HepG2 (cell line): ENCODE data around the gene CLASP2.

Experiments
- ETV6 ChIP-seq: sonication (generic); formaldehyde crosslinking; conservative IDR thresholded peaks from 2 replicates; pipeline ENCODE4 v1.4.0; 2020; ENCODE audit warnings: missing genetic modification reagents
- POLR2A ChIP-seq, 2 experiments: IDR thresholded peaks; 2 replicates each; pipeline ENCODE4 v1.6.1; 2011; ENCODE audit warnings: low read depth in 2 of 2, low read length in 2 of 2, mild to moderate bottlenecking in 1 of 2, moderate library complexity in 1 of 2; ENCODE audit not compliant: insufficient read depth in 1 of 2
- TAF1 ChIP-seq: sonication (generic); formaldehyde crosslinking; IDR thresholded peaks from 2 replicates; pipeline ENCODE4 v1.4.0; 2020; ENCODE audit warnings: missing genetic modification reagents
- TCF7L2 ChIP-seq: IDR thresholded peaks from 2 replicates; pipeline ENCODE4 v1.6.1; 2011; ENCODE audit warnings: mild to moderate bottlenecking, low read depth, low read length, moderate library complexity
- ZSCAN29 ChIP-seq: sonication (generic); formaldehyde crosslinking; conservative IDR thresholded peaks from 2 replicates; pipeline ENCODE4 v1.4.0; 2020; ENCODE audit warnings: mild to moderate bottlenecking, missing genetic modification reagents
- TF ChIP-seq, protein P1 (sequence below): sonication (generic); formaldehyde crosslinking; IDR thresholded peaks from 2 replicates; pipeline ENCODE4 v1.5.1; 2020; ENCODE audit warnings: mild to moderate bottlenecking, missing genetic modification reagents, borderline replicate concordance
- TF ChIP-seq, protein P2 (sequence below): sonication (generic); formaldehyde crosslinking; IDR thresholded peaks from 2 replicates; pipeline ENCODE4 v1.4.0; 2020; ENCODE audit warnings: missing genetic modification reagents

DNA sequence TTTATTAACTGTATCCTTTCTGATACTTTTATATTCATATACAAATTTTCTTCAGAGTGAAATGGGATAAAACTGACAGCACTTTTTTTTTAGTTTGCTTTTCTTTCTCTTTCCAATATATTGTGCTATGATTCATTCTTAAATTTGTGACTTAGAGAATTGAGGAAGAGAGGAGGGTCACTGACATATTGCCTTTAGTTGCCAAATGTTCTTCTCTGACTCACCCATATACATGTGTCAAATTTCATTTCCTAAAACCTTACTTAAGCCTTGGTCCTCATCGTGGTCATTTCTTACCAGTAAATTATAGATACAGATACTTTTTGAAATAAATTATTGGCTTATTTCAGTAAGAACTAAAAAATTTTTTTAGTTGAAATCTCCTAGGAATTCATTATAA lies 53.9 kb downstream of the CLASP2 start:
- TF ChIP-seq TCF7L2, result no peak
- TF ChIP-seq, protein P1, sequence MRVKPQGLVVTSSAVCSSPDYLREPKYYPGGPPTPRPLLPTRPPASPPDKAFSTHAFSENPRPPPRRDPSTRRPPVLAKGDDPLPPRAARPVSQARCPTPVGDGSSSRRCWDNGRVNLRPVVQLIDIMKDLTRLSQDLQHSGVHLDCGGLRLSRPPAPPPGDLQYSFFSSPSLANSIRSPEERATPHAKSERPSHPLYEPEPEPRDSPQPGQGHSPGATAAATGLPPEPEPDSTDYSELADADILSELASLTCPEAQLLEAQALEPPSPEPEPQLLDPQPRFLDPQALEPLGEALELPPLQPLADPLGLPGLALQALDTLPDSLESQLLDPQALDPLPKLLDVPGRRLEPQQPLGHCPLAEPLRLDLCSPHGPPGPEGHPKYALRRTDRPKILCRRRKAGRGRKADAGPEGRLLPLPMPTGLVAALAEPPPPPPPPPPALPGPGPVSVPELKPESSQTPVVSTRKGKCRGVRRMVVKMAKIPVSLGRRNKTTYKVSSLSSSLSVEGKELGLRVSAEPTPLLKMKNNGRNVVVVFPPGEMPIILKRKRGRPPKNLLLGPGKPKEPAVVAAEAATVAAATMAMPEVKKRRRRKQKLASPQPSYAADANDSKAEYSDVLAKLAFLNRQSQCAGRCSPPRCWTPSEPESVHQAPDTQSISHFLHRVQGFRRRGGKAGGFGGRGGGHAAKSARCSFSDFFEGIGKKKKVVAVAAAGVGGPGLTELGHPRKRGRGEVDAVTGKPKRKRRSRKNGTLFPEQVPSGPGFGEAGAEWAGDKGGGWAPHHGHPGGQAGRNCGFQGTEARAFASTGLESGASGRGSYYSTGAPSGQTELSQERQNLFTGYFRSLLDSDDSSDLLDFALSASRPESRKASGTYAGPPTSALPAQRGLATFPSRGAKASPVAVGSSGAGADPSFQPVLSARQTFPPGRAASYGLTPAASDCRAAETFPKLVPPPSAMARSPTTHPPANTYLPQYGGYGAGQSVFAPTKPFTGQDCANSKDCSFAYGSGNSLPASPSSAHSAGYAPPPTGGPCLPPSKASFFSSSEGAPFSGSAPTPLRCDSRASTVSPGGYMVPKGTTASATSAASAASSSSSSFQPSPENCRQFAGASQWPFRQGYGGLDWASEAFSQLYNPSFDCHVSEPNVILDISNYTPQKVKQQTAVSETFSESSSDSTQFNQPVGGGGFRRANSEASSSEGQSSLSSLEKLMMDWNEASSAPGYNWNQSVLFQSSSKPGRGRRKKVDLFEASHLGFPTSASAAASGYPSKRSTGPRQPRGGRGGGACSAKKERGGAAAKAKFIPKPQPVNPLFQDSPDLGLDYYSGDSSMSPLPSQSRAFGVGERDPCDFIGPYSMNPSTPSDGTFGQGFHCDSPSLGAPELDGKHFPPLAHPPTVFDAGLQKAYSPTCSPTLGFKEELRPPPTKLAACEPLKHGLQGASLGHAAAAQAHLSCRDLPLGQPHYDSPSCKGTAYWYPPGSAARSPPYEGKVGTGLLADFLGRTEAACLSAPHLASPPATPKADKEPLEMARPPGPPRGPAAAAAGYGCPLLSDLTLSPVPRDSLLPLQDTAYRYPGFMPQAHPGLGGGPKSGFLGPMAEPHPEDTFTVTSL (CRISPR knock-in tag), result no peak
- no peak for TF ChIP-seq ETV6 (CRISPR knock-in tag)
- no peak for TF ChIP-seq ZSCAN29 (CRISPR knock-in tag)
- TF ChIP-seq TAF1, result no peak
- TF ChIP-seq, protein P2, sequence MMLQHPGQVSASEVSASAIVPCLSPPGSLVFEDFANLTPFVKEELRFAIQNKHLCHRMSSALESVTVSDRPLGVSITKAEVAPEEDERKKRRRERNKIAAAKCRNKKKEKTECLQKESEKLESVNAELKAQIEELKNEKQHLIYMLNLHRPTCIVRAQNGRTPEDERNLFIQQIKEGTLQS (CRISPR knock-in tag), result no peak
- no peak for TF ChIP-seq POLR2A (IDR thresholded peaks at IDR 0.05; ENCODE audit: insufficient read depth in 1 of 2, low read depth in 2 of 2, low read length in 2 of 2)
